ENCODE data around the gene STK32B.
A peak's percentile ranks its signal among the peaks of the same experiment; 100 is the strongest.
"Not testable (repeated sequence)": the region's sequence is repeated elsewhere in the genome, so short reads cannot be mapped to it uniquely, and the experiment has no call there.

The STK32B gene

DNA sequence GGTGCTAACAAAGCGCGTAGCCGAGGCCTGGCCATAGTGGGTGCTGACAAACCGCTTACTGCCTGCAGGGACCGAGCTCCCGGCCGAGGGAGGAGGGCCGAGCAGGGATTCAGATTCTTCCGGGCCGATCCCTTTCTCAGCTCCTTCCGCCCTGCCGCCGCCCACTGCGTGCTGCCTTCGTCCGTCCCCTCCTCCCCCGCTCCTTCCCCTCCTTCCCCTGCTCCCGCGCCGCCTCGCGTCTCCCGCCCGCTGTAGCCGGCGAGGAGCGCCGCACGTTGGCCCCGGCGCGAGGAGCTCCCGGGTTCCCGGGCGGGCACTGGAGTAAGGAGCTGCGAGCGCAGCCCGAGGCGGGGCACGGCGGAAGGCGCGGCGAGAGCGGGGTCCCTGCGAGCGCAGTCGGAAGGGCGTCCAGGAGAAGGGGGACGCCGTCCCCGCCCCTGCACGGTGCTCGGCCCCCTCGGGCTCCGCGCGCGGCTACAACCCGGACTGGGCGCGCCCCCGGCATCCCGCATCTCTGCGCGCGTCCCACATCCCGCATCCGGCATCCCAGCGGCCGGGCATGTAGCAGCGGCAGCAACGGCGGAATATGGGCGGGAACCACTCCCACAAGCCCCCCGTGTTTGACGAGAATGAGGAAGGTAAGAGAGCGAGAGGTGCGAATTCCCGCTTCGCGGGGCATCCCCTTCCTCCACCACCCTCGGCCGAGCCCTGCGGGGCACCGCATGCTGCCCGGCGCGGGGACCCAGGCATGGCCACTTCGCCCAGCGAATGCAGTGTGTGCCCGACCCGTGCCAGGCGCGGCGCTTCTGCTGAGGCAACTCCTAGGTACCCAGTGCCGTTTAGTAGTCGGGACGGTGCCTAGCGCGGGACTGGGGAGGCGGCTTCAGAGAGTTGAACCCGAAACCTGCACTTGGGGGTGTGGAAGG, at the start of gene STK32B:
Gene STK32B (plus strand): TSS at position 203 of the 926 bp plus-strand sequence.
- DNase-seq (ENCODE audit: low spot score) = peak; percentile 21

DNA sequence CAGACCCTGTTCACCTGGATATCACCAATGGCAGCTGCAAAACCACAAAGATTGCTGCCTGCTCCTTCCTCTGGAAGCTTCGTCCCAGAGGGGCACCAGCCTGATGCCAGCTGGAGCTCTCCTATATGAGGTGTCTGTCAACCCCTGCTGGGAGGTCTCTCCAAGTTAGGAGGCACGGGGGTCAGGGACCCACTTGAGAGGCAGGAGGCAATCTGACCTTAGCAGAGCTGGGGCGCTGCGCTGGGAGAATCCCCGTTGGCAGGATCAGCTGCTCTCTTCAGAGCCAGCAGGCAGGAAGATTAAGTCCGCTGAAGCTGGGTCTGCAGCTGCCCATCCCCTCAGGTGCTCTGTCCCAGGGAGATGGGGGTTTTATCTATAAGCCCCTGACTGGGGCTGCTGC, 49.6 kb upstream of the STK32B start:
- DNase-seq (ENCODE audit: low spot score) = not testable (repeated sequence)

DNA sequence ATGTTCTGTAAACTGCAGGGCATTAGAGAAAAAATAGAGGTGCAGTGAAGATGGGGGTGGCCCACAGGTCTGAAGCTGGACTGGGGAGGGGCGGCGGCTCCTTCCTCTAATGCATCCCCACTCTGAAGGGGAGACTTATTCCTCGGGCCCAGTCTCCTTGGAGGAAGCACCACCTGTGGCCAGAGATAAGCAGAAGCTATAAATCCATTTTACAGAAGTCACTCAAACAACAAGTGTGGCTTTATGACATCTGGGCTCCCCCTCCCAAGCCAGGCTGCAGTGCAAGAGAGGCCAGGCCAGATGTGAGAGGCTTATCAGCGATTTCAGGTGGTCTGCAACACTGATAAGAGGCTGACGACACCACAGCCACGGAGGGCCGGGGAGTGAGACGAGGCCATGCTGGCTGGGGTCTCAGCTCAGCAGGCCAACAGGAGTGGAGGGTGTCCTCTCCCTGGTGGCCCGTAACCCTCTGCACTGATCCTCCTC, 47.9 kb upstream of the STK32B start:
- DNase-seq (ENCODE audit: low spot score) = no peak

DNA sequence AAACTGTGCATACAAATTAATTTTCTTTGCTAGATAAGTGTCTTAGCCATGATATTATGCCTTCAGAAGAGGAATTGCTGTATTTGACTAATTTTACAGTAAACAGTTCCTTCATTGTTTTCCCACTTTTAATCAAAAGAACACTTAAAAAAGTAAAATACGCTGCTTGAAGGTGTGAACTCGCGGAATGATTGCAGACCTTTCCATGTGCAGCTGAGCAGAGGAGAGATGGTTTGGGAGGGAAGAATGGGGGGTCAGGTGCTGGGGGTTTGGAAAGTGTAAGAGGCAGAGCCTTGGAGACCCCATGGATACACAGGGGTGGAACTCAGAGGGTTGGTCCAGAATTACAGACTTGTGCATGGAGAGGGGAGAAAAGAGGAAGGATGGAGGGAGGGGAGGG, 47.4 kb upstream of the STK32B start:
- no peak for DNase-seq (ENCODE audit: low spot score)

DNA sequence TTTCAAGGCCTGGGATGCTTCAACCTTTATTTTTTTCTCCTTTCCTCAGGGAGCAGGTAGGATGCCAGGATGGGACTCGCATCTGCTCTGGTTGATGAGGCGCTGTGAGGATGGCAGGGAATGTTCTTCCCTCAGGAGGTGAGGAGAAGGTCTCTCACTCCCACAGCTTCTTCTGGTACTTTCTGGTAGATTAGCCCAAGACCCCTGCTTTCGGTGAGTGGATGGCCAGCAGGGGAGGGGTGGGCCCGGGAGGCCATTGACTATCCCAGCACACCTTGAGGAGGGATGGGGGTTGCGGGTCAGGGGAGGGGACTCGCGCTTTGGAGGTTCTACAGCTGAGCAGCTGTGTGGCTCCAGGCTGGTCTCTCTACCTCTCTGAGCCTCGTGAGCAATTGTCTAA, 46.8 kb upstream of the STK32B start:
- no peak for DNase-seq (ENCODE audit: low spot score)

DNA sequence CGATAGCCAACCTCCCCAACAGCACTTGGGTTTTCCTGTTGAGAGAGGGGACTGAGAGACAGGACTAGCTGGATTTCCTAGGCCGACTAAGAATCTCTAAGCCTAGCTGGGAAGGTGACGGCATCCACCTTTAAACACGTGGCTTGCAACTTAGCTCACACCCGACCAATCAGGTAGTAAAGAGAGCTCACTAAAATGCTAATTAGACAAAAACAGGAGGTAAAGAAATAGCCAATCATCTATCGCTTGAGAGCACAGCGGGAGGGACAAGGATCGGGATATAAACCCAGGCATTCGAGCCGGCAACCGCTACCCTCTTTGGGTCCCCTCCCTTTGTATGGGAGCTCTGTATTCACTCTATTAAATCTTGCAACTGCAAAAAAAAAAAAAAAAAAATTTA, 44.3 kb upstream of the STK32B start:
- DNase-seq (ENCODE audit: low spot score) = not testable (repeated sequence)

DNA sequence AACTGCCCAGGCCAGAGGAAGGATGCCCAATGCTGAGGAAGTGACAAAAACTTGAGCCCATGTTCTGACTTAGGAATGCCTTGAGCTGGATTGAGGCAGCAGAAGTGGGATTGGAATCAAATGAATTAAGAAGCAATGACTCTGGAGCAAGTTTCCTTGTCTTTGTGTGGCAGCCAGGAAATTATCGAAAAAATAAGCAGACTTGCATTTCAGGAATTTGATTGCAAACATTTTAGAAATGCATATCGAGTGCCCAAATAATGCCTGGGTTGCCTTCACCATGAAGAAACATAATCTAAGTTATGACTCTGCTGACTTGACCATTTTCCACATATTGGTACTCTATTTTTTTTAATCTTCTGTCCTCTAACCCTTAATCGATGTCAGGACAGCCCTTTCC, 41.5 kb upstream of the STK32B start:
- no peak for DNase-seq (ENCODE audit: low spot score)

DNA sequence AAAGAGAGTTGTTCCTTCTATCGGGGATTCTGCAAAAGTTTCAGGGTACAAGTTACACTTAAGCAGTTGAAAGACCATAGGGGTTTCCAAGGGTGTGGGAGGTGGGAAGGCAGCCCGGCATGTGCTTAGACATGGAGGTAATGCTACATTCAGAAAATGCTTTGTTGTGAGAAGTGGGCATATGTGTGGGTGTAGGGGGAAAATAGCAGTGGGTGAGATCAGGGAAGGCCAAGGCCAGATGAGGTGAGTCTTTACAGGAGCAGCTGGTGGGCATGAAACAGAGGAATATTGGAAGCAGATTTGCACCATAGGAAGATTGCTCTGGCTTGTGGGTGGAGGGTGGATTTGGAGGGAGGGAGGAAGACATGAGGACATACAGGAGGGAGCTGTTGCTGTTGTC, 40.3 kb upstream of the STK32B start:
- DNase-seq (ENCODE audit: low spot score) = no peak

DNA sequence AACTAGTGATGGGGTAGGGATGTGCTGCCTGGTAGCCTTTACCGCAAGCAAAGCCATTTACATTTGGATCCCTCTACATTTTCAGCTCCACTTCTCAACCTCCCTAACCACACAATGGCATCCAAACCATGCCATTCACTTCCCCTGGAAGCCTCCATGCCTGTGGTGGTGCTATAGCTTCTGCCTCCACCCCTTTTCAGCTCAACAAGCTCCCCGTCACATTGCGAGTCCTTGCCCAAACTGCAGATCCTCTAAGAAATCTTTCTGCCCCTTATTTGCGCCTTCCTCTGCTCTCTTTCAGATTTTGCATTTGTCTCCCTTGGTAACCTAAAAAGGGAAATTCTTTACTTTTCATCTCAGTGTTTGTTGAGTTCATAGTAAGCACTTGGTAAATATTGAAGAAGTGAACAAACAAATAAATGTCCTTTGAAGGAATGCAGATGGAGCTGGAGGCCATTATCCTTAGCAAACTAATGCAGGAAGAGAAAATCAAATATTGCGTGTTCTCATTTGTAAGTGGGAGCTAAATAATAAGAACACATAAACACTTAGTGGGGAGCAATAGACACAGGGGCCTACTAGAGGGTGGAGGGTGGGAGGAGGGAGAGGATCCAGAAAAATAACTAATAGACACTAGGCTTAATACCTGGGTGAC, 38.9 kb upstream of the STK32B start:
- DNase-seq (ENCODE audit: low spot score) = no peak

DNA sequence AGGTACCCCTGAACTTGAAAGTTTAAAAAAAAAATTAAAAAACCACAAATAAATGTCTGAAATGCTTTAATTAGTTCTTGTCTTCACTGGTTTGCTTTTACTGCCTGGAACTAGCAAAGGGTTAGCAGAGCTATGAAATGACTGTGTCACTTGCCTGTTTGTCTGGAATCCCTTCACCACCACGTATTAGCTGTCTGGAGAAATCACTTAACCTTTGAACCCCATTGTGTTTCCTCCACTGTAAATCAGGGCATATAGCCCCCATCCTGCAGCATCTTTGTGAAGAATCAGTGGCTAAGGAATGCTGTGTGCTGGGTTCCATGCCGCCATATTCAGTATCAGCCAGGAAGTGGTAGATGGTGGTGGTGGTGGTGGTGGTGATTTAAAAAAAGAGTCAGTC, 38.3 kb upstream of the STK32B start:
- DNase-seq (ENCODE audit: low spot score) = no peak

DNA sequence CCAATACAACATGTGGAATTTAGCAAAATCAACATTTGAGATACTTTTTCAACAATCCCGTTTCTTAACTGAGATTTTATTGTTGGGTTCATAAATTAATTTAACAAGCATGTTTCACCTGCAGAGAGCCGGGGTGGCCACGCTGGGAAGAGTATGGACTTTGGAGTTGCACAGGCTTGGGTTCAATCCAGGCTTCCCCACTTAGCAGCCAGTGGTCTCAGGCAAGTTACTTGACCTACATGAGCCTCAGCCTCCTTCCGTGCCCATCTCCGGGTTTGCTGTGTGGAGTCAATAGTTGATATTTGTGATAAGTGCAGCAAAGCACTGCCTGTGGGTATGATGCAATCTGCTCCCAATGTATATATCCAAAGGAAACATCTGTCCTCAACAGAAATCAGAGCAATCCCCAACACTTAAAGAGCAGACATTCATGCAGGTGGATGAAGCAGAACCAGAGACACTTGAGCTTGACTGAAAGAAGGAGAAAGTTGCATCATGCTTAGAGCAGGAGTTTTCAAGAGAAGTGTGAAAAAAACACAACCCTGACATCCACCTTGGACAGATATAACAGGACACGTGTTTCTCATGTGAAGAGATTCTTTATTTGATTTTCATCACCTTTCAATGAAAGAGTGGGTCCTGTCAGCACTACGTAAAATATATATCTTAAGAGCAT, 37.1 kb upstream of the STK32B start:
- no peak for DNase-seq (ENCODE audit: low spot score)

DNA sequence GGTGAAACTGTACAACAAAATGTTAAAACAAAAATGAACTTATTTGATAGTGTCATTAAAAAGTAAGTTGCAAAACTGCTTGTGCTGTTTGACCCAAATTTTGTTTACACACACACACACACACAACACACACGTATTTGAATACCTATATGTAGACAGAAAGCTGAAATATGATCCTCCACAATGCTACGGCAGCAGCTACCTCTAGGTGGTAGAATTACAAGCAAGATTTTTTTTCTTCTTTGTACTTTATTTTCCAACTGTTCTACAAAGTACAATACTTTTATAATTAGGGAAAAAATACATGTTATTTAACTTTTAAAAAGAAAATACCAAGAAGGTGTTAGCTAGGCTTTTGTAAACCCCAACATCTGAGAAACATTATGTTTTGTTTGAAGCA, 33.2 kb upstream of the STK32B start:
- no peak for DNase-seq (ENCODE audit: low spot score)

DNA sequence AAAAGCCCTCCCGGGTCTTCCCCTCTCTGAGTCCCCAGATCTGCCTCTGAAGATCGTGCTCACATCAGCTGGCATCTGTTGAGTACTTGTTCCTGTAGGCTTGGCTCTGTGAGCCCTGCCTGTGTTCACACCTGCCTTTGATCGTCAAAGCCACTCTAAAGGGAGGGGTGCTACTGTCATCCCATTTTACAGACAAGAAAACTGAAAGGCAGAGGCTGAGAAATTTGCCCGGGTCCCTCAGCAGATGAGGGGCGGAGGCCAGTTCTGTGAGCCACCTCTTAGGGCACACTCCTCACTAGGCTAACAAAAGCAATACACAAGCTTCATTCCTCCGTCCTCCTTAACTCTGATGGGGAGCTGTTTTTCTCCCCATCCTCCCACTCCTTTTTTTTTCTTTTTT, 32.7 kb upstream of the STK32B start:
- no peak for DNase-seq (ENCODE audit: low spot score)

DNA sequence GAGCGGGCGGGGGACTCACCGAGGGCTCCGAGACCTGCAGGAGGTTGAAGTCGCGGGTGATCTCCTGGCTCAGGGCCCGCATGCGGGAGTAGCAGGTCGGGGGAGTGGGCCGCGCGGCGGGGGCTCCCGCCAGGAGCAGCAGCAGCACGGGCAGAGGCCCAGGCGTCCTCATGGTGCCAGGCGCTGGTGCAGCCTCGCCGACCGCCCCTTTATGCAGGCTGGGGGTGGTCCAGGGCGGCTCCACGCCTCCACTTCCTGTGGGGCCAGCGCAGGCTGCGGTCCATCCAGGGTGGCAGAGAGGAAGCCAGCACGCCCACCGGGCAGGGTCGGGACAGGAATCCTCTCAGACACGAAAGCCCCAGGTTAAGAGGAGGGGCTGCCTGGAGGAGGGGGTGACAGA, 32.0 kb upstream of the STK32B start, which contains the start of gene CYTL1:
Gene CYTL1 (minus strand): TSS at position 185 of the 400 bp plus-strand sequence. CDS start 13 bp downstream, at position 172.
- DNase-seq (ENCODE audit: low spot score) = no peak

DNA sequence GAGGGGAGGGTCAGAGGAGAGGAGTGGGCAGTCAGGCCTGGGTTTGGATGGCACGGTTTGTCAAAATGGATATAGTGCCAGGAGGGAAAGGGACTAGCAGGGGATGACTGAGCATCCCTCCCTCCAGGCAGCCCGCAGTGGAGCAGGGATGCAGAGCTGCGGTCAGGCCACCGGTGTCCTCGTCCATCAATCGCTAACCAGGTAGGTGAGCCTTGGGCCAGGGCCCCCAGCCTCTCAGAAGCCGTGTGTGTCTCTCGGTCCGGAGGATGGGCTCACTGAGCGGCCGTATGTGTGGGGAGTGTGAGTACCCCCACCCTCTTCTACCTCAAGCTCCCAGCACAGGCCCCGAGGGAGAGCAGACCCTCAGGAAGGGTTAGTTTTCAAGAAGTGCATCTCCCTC, 31.5 kb upstream of the STK32B start:
- no peak for DNase-seq (ENCODE audit: low spot score)

DNA sequence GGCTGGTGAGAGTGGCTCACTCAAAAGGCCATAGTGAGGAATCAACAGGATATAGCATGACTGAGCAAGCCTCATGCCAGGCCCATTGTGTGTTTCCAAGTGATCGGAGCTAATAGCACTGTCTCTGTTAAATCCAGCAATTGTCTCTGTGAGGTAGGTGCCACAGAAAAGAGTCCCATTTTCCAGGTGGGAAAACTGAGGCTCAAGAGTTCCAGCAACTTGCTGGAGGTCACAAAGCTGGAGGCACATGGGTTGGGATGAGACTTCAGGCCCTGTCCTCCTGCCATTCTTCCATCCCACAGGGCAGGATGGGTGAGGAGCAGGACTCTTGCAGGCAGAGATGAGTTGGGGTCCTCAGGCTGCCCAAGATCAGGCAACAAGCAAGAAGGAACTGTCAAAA, 30.9 kb upstream of the STK32B start:
- DNase-seq (ENCODE audit: low spot score) = no peak

DNA sequence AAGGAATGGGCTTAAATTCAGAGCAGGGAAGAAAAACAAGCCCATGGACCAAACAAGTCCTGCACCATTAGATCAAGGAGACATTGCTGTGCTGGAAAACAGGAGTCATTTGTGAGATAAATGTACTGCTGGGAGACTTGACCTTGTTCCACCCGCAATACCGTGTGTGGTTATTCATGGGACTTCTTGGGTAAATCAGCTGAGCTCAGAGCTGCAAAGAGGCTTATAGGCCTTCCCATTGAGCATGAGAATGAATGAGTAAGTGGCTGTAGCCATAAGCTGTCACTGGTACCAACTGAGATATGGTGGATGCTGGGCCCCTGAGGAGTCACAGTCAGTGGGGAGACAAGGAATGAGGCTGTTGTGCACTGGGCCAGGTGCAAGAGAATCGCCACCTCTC, 29.7 kb upstream of the STK32B start:
- no peak for DNase-seq (ENCODE audit: low spot score)

DNA sequence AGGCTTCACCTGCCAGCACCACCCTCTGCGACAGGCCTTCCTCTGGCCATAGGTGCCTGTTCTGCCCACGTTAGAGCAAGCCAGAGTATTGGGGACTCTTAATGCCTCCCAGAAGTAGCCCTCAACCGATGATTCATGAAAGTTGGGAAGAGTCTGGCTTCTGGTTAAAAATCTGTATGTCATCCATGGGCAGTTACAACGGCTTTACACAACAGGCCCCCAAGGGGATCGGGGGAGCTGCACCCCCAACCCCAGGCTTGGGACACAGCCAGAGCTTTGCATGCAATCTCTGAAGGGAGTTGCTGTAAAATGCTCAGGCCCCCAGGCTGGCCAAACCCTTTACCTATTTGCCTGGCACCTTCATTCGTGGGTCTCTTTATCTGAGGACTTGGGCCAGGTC, 26.6 kb upstream of the STK32B start:
- DNase-seq (ENCODE audit: low spot score) = no peak

DNA sequence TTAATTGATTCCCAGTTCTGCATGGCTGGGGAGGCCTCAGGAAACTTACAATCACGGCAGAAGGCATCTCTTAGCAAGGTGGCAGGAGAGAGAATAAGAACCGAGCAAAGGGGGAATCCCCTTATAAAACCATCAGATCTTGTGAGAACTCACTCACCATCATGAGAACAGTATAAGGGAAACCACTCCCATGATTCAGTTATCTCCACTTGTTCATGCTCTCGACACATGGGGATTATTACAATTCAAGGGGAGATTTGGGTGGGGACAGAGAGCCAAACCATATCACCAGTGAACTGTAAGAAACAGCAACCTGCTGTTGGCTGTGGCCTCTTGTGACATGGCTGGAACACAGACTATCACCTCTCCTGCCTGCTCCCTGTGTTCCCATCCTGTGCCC, 24.9 kb upstream of the STK32B start:
- no peak for DNase-seq (ENCODE audit: low spot score)

DNA sequence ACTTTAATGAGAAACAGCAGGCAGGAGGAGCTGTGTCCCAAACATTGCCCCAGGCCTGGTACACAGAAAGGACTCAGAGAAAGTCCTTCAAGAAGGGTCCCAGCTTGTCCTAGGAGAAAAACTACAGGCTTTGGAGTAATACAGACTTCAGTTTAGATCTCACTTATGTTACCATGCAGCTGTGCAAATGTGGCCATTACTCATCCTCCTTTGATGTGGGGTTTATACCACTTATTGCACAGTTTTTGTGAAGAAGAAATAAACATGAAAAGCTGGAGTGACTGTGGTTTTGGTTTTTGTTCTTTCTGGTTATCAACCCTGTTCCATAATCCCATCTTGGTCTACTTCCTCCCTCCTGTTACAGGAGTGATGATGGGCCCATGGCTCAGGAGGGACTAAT, 23.9 kb upstream of the STK32B start:
- no peak for DNase-seq (ENCODE audit: low spot score)

DNA sequence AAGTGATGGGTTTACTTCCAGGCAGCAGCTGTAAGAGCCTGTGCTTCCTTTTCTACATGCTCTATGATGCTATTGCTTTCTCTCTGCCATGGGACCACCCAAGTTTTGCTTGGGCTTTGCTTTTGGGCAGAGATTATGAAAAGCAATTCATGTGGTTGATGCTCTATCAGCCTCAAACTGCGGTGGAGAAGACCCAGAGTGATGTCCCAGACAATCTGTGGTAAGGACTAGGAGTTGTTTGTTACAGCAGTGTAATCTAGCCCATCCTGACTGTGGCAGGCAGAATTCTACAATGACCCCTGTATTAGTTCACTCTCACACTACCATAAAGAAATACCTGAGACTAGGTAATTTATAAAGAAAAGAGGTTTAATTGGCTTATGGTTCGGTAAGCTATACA, 22.8 kb upstream of the STK32B start:
- no peak for DNase-seq (ENCODE audit: low spot score)

DNA sequence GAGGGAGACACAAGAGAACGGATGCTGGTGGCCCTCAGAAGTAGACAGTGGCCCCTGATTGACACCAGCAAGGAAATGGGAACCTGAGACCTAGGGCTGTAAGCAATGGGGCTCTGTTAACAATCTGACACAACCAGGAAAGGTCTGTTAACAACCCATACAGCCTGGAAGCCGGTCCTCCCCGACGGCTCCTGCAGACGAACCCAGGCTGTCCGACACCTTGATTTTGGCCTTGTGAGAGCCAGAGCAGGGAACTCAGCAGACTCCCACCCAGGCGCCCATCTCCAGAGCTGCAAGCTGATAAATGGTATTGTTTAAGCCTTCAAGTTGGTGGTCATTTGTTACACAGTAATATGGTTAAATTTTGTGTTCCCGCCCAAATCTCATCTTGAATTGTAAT, 21.8 kb upstream of the STK32B start:
- DNase-seq (ENCODE audit: low spot score) = no peak

DNA sequence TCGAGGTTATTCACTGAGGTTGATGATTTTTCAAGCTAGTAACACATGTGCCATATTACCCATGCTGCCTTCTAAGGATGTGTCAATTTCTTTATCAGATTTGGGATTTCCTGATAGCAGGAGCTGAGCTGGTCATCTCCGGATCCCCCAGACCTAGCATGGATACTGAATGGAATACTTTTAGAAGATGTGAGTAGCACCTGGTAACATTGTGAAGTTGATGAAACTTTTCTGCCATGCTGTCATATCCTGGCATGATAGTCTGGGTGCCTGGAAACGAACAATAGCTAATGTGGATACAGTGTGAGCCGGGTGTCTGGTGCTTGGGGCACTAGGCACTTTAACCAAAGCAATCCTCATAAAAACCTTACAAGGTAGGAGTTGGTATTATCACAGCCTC, 21.1 kb upstream of the STK32B start:
- no peak for DNase-seq (ENCODE audit: low spot score)

All from cerebellar cortex (tissue), 1 donor.